GM12801 (cell line): Measurements from ENCODE around the gene NBAS.

Experiments
- TF ChIP-seq, protein P1 (sequence below): IDR thresholded peaks from one replicate; pipeline ENCODE4 v1.5.1; 2011; ENCODE audit warnings: control low read depth; ENCODE audit not compliant: insufficient read length; ENCODE audit errors: extremely low read depth

Gene NBAS

DNA sequence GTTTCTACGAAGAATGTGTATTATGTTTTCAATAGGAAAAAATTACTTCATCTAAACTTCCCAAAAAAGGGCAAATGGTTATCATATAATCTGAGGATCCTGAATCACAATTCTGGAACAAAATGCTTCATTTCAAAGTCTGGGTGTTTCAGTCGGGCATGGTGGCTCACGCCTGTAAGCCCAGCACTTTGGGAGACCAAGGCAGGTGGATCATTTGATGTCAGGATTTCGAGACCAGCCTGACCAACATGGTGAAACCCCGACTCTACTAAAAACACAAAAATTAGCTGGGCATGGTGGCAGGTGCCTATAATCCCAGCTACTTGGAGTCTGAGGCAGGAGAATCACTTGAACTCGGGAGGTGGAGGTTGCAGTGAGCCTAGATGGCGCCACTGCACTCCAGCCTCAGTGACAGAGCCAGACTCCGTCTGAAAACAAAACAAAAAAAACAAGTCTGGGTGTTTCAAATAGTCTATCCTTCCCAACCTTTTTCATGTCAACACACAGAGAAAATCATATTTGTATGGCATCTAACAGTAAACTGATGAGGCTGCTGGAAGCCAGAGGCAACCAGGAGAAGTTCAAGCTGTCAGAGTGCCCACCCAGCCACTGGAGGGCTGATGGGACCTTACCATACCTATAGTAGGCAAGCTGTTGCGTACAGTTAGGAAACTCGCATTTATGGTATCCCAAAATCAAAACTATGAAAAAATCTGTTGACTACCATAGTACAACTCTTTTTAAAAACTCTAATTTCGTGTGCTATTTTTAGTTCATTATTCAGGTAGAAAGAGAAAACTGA lies 14.6 kb downstream of the NBAS start:
- TF ChIP-seq, protein P1, sequence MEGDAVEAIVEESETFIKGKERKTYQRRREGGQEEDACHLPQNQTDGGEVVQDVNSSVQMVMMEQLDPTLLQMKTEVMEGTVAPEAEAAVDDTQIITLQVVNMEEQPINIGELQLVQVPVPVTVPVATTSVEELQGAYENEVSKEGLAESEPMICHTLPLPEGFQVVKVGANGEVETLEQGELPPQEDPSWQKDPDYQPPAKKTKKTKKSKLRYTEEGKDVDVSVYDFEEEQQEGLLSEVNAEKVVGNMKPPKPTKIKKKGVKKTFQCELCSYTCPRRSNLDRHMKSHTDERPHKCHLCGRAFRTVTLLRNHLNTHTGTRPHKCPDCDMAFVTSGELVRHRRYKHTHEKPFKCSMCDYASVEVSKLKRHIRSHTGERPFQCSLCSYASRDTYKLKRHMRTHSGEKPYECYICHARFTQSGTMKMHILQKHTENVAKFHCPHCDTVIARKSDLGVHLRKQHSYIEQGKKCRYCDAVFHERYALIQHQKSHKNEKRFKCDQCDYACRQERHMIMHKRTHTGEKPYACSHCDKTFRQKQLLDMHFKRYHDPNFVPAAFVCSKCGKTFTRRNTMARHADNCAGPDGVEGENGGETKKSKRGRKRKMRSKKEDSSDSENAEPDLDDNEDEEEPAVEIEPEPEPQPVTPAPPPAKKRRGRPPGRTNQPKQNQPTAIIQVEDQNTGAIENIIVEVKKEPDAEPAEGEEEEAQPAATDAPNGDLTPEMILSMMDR: no peak

DNA sequence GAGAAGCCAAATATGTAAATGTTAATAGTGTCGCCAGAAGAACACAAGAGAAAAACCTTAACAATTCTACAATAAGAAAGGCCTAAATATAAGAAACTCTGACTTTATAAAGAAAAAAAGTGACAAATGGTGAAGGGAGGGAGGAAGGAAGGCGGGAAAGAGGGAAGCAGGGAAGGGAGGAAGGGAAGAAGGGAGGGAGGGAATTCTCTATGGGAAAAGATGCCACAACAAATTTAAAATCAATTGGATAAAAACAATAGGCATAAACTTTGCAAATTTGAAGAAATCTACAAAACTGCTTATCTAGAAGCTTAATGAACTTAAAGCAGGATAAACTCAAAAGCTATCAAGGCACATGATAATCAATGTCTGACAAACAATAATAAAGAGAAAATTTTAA lies 16.9 kb downstream of the NBAS start:
- TF ChIP-seq, protein P1: no peak

DNA sequence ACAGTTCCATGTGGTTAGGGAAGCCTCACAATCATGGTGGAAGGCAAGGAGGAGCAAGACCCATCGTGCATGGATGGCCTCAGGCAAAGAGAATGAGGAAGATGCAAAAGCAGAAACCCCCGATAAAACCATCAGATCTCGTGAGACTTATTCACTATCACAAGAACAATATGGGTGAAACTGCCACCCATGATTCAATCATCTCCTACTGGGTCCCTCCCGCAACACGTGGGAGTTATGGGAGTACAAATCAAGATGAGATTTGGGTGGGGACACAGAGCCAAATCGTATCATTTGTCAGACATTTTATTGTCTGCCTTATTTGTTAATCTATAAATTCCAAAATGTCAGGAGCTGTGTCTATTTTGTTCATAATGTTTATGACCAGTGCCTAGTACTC lies 17.6 kb downstream of the NBAS start:
- TF ChIP-seq, protein P1: no peak

DNA sequence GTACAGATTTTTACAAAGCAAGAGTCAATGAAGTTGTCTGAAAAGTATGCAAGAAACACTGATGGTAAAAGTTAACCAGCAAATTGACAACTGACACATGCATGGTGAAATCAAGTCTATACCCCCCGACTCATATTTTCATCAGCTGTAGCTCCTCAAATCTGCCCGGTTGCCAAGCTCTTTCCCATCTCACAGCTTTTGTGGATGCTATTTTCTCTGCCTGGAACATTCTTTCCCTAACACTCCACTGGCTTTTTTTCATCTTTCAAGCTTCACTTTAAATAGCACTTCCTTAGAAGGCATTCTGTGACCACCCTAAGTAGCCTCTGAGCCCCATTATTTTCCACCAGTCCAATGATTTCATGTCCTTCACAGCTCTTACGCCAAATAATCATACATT lies 18.1 kb downstream of the NBAS start:
- TF ChIP-seq, protein P1: no peak

DNA sequence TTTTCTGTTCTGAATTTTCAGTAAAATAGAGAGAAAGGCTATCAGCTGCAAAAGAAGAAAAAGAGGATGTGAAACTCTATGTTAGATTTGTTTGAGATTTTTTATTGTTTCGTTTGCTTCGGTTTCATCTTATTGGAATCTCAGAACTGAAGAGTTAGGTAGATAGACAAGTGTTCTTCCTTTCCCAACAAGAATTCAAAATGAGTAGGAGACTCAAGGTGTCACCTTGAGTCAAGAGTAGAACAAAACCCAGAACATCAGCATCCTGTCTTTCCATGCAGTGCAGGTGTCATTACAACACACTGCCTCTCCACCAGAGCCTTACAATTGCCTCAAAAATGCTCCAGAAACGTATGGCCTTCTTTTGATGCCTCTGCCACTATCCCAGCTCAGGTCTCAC lies 21.1 kb downstream of the NBAS start:
- TF ChIP-seq, protein P1: no peak

DNA sequence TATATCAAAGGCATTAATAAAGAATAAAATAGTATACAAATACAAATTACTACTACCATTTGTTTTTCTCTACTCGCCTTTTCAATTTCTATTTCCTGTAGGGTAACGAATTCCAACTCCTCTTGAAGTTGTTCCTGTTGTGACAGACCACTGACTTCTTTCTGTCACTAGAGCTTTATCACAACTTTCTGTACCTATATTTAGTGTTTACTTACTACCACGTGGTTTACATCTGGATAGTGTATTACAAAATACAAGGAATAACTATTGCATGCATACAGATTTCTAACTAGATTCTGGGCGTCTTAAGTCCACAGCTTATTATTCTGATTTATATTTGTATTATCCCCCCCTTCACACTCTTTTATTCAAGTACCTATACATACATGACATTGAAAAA lies 22.3 kb downstream of the NBAS start:
- TF ChIP-seq, protein P1: no peak

DNA sequence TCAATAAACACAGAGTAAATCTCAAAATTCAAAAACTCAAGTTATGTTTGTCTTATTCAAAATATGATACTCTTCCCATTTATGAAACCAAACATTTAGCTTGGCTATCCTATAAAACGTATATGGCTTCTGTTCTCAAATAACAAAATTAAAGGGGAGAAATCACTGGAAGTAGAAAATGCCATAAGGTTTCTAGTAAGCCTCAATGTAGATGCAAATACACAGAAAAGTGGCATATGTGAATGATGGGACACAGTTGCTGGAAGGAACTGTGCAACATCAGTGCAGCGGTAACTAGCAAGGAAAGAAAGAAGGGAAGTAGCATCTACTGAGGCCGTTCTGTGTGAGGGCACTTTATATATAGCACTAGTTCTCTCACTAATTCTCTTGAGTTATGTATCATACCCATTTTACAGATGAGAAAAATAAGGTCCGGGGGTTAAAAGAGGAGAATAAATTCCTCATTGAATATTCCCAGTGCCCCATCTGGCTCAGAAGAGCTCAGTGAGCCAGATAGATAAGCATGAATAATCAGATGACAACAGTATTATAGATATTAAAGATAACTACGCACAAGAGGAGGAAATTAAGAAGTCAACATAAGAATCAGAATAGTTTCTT lies 27.2 kb downstream of the NBAS start:
- TF ChIP-seq, protein P1: no peak
